HAP-1 (cell line): ENCODE data around the gene RNF123.
"Not testable (repeated sequence)": the region's sequence is repeated elsewhere in the genome, so short reads cannot be mapped to it uniquely, and the experiment has no call there.

Source experiments
- DNase-seq, 2 experiments: peaks; one replicate each; pipeline ENCODE4 v3.0.0-alpha.2; 2016 to 2020; ENCODE audit warnings: low spot score in 2 of 2
- H3K27me3 ChIP-seq: fragments of 250-450 bp; sonication (Bioruptor Pico); 2 replicates; pipeline ENCODE4 v1.5.1; 2020; ENCODE audit warnings: low read depth, mild to moderate bottlenecking, moderate library complexity
- H3K36me3 ChIP-seq: fragments of 250-450 bp; sonication (Bioruptor Pico); replicated peaks from 2 replicates; pipeline ENCODE4 v1.5.1; 2020; ENCODE audit warnings: mild to moderate bottlenecking
- H3K4me1 ChIP-seq: fragments of 250-450 bp; sonication (Bioruptor Pico); 2 replicates; pipeline ENCODE4 v1.5.1; 2020; ENCODE audit warnings: mild to moderate bottlenecking
- H3K4me3 ChIP-seq: fragments of 250-450 bp; sonication (Bioruptor Pico); 2 replicates; pipeline ENCODE4 v1.5.1; 2020; ENCODE audit warnings: mild to moderate bottlenecking, moderate library complexity
- H3K9me3 ChIP-seq: fragments of 250-450 bp; sonication (Bioruptor Pico); 2 replicates; pipeline ENCODE4 v1.5.1; 2020; ENCODE audit warnings: mild to moderate bottlenecking, moderate library complexity
- in situ Hi-C: fragments of 300-500 bp; cut with MboI; formaldehyde crosslinking; loops from 3 replicates; pipeline ENCODE4 v1.14.3; 2020; ENCODE audit warnings: low sequenced_read_pairs, inconsistent platforms, mixed read lengths

The RNF123 gene

GRCh38 chr3:49694409-49695070 is 5.2 kb downstream of the RNF123 start:
- DNase-seq, in situ Hi-C loops, H3K9me3 ChIP-seq, H3K4me1 ChIP-seq, H3K4me3 ChIP-seq, H3K27me3 ChIP-seq, H3K36me3 ChIP-seq: not testable (repeated sequence)

DNA sequence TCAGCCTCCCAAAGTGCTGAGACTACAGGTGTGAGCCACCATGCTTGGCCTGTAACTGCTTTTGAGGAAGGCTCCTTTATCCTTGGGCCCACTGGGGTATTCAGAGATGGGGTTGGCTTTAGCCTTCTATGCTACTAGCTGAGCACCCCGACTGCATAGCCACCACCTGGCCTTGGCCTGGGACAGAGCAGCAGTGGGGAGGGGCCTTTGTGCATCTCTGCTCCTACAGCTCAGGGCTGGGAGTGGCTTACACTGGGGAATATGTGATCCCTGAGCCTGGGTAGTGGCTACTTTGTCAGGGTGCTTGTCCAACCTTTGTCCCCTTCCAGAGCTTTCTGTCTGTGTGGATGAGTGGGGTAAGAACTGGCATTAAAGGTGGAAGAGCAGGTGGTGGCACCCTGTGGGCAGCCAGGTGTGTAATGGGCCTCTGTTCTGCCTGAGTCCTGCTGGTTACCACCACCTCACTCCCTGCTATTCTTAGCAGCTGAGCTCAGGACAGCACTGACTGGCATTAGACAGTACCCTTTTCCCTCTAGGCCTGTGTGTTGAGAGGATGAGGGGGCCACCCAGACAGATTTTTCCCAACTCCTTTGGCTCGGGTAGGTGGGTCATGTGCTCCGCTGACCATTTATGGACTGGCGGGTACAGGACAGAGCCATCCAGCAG is 6.1 kb downstream of the RNF123 start:
- DNase-seq, H3K27me3 ChIP-seq, H3K4me3 ChIP-seq, H3K4me1 ChIP-seq, H3K9me3 ChIP-seq, in situ Hi-C loops, H3K36me3 ChIP-seq: not testable (repeated sequence)

DNA sequence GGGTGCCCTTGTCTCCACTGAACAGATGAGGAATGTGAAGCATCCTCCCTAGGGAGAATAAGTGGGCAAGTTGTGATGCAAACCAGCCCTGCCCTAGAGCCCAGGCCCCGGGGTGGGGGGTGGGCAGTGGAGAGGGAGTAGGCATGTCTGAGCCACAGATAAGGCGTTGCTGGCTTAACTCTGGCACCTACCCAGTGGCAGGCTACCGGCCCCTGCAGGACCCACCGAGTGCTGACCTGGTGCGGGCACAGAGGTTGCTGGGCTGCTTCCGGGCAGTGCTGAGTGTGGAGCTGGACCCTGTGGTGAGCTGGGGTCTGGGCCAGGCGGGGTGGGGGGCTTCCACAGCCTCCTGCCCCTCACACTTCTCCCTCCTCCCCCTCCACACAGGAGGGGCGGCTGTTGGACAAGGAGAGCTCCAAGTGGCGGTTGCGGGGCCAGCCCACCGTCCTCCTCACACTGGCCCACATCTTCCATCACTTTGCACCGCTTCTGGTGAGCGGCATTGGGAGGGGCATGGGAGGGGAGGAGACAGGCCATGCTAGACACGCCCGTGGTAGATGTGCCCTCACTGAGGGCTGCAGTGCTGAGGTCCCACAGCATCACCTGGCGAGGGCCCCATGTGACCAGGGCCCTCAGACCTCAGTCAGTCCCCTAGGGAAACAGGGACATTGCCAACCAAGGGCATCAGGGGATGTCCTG is 10.1 kb downstream of the RNF123 start:
- Histone ChIP-seq H3K27me3 (no peaks in the 10 kb centered on the region), H3K36me3 (peaks cover 17% of the 10 kb centered on the region; the same call in 1 of the 2 replicates), H3K4me1 (no peaks in the 10 kb centered on the region), H3K9me3 (no peaks in the 10 kb centered on the region), H3K4me3 (no peak overlapping the region)
- in situ Hi-C loops, result no loop called here
- no peak for DNase-seq

DNA sequence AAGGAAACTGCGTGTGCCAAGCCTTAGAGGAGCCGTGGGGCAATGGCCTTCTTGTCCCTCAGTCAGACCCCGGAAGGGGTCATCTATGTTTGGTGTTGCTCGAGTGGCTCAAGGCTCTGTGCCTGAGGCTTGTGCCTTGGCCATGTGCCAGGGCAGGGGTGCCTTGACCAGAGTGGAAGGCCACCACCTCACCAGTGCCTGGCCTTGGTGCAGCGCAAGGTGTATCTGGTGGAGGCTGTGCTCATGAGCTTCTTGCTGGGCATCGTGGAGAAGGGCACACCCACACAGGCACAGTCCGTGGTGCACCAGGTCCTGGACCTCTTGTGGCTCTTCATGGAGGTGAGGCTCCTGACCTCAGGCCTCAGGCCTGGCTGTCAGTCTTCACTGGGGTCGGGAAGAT is 10.7 kb downstream of the RNF123 start:
- no peak for DNase-seq
- Histone ChIP-seq H3K27me3 (no peaks in the 10 kb centered on the region), H3K36me3 (peaks cover 20% of the 10 kb centered on the region), H3K9me3 (no peaks in the 10 kb centered on the region), H3K4me1 (no peaks in the 10 kb centered on the region), H3K4me3 (no peak overlapping the region)
- in situ Hi-C loops, result loop anchor here (5.0 kb wide), 1 partner anchor 132 kb away; no protein-coding TSS in a partner anchor

- Histone ChIP-seq H3K4me3 (no peak overlapping the region), H3K27me3 (no peaks in the 10 kb centered on the region), H3K36me3 (peaks cover 20% of the 10 kb centered on the region), H3K4me1 (no peaks in the 10 kb centered on the region), H3K9me3 (no peaks in the 10 kb centered on the region)
- no peak for DNase-seq
- in situ Hi-C loops, result loop anchor here (5.0 kb wide), 1 partner anchor 132 kb away; no protein-coding TSS in a partner anchor
Observed at GRCh38 chr3:49700453-49701128, 11.2 kb downstream of the RNF123 start.

DNA sequence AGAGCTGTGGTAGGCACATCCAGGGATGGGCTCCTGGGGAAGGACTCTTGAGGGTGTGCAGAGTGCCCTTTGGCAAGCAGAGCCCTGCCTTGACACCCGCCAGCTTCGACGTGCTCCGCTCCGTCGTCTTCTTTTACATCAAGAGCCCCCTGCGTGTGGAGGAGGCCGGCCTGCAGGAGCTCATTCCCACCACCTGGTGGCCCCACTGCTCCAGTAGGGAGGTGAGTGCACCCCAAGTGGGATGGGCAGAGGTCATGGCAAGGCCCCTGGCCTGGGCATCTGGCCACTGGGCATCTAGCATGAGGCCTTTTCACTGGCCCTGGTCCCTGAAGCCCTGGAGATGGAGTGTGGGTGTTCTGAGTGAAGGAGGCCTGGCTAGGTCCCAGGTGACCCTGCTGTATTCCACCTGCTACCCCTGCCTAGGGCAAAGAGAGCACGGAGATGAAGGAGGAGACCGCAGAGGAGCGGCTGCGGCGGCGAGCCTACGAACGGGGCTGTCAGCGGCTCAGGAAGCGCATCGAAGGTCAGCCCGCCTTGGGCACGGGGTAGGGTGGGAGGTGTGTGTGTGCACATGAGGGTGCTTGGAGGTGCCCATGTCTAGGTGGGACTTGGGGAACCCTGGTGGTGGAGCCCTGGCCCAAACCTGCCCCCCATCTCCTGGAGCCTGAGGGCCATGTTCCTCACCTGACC is 12.2 kb downstream of the RNF123 start:
- no peaks in the 10 kb centered on the region for H3K27me3 ChIP-seq
- H3K4me3 ChIP-seq, result no peak overlapping the region
- no peaks in the 10 kb centered on the region for H3K4me1 ChIP-seq
- in situ Hi-C loops, result loop anchor here (5.0 kb wide), 1 partner anchor 131 kb away; no protein-coding TSS in a partner anchor
- no peaks in the 10 kb centered on the region for H3K9me3 ChIP-seq
- H3K36me3 ChIP-seq, result peaks cover 20% of the 10 kb centered on the region
- peak in 1 of 2 experiments; percentile 40 for DNase-seq

DNA sequence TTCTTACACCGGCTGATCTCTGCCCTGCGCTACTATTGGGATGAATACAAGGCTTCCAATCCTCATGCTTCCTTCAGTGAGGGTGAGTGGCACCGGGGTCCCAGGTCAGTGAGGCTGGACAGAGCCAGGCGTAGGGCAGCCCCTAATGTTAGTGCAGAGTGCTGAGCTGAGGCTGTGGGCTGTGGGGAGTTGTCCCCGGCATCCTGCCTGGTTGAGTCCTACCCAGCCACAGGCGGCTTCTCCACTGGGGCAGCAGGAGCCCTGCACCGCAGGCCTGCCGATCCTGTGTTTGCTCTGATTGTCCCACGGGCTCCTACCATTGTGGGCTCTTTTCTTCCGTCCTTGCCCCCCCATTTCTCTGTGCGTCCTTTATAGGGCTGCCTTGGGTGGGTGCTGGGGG is 13.3 kb downstream of the RNF123 start:
- H3K4me1 ChIP-seq, result no peaks in the 10 kb centered on the region
- DNase-seq, result no peak
- no peaks in the 10 kb centered on the region for H3K27me3 ChIP-seq
- peaks cover 20% of the 10 kb centered on the region for H3K36me3 ChIP-seq
- no peaks in the 10 kb centered on the region for H3K9me3 ChIP-seq
- no peak overlapping the region for H3K4me3 ChIP-seq
- in situ Hi-C loops, result loop anchor here (5.0 kb wide), 1 partner anchor 130 kb away; no protein-coding TSS in a partner anchor

- Histone ChIP-seq H3K4me1 (no peaks in the 10 kb centered on the region), H3K4me3 (no peak overlapping the region), H3K27me3 (no peaks in the 10 kb centered on the region), H3K36me3 (peaks cover 16% of the 10 kb centered on the region), H3K9me3 (no peaks in the 10 kb centered on the region)
- in situ Hi-C loops, result loop anchor here (5.0 kb wide), 1 partner anchor 129 kb away; no protein-coding TSS in a partner anchor
- DNase-seq, result peak; percentile 51 to 71
Observed at GRCh38 chr3:49703443-49703927, 14.1 kb downstream of the RNF123 start.

GRCh38 chr3:49703956-49704355 is 14.6 kb downstream of the RNF123 start:
- Histone ChIP-seq H3K36me3 (peaks cover 16% of the 10 kb centered on the region), H3K4me1 (no peaks in the 10 kb centered on the region), H3K27me3 (no peaks in the 10 kb centered on the region), H3K9me3 (no peaks in the 10 kb centered on the region), H3K4me3 (no peak overlapping the region)
- DNase-seq, result no peak
- in situ Hi-C loops, result loop anchor here (5.0 kb wide), 1 partner anchor 128 kb away; no protein-coding TSS in a partner anchor

DNA sequence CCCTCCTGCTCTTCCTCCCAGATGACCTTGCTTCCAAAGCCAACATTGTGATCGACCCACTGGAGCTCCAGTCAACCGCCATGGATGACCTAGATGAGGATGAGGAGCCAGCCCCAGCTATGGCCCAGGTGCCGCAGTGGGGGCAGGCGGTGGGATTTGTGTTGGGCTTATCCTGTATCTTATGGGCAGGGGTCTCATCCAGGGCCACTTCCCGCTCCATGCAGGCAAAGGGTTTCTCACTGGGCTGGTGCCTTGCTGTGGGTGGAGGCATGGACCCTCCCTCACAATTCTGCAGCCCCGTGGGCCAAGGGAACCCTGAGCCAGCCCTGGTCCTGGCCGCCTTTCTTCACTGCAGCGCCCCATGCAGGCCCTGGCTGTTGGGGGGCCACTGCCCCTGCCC is 15.3 kb downstream of the RNF123 start:
- DNase-seq, result no peak
- in situ Hi-C loops, result loop anchor here (5.0 kb wide), 1 partner anchor 128 kb away; no protein-coding TSS in a partner anchor
- Histone ChIP-seq H3K9me3 (no peaks in the 10 kb centered on the region), H3K4me3 (no peak overlapping the region), H3K4me1 (no peaks in the 10 kb centered on the region), H3K36me3 (peaks cover 16% of the 10 kb centered on the region), H3K27me3 (no peaks in the 10 kb centered on the region)

- H3K4me3 ChIP-seq, result no peak overlapping the region
- no peak for DNase-seq
- in situ Hi-C loops, result no loop called here
- peaks cover 16% of the 10 kb centered on the region for H3K36me3 ChIP-seq
- H3K9me3 ChIP-seq, result no peaks in the 10 kb centered on the region
- H3K27me3 ChIP-seq, result no peaks in the 10 kb centered on the region
- H3K4me1 ChIP-seq, result no peaks in the 10 kb centered on the region
Observed at GRCh38 chr3:49705390-49705960, 16.1 kb downstream of the RNF123 start.

GRCh38 chr3:49706456-49707112 is 17.2 kb downstream of the RNF123 start:
- no peak for DNase-seq
- Histone ChIP-seq H3K27me3 (no peaks in the 10 kb centered on the region), H3K4me3 (no peak overlapping the region), H3K9me3 (no peaks in the 10 kb centered on the region), H3K36me3 (peaks cover 14% of the 10 kb centered on the region), H3K4me1 (no peaks in the 10 kb centered on the region)
- in situ Hi-C loops, result no loop called here
